OCI-LY7 (cell line): ENCODE measurements around the gene RGS19.
"Not testable (repeated sequence)": the region's sequence is repeated elsewhere in the genome, so short reads cannot be mapped to it uniquely, and the experiment has no call there.

Experiments used
- EZH2phosphoT487 ChIP-seq: fragments of 200-600 bp; sonication (generic); IDR thresholded peaks from 2 replicates; pipeline ENCODE4 v1.6.1; 2018; ENCODE audit warnings: low read depth, borderline replicate concordance, mild to moderate bottlenecking, mixed run types, antibody characterized with exemption, low read length, moderate library complexity, mixed read lengths
- TF ChIP-seq, protein P1 (sequence below): fragments of 200-600 bp; sonication (generic); conservative IDR thresholded peaks from 2 replicates; pipeline ENCODE4 v1.5.1; 2014; ENCODE audit warnings: mild to moderate bottlenecking, antibody characterized with exemption, low read length, moderate library complexity, mixed read lengths

DNA sequence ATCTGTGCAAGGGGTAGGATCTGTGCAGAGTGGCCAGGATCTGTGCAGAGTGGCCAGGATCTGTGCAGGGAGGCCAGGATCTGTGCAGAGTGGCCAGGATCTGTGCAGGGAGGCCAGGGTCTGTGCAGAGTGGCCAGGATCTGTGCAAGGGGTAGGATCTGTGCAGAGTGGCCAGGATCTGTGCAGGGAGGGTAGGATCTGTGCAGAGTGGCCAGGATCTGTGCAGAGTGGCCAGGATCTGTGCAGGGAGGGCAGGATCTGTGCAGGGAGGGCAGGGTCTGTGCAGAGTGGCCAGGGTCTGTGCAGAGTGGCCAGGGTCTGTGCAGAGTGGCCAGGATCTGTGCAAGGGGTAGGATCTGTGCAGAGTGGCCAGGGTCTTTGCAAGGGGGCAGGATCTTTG is 9.3 kb upstream of the RGS19 start:
- TF ChIP-seq, protein P1, sequence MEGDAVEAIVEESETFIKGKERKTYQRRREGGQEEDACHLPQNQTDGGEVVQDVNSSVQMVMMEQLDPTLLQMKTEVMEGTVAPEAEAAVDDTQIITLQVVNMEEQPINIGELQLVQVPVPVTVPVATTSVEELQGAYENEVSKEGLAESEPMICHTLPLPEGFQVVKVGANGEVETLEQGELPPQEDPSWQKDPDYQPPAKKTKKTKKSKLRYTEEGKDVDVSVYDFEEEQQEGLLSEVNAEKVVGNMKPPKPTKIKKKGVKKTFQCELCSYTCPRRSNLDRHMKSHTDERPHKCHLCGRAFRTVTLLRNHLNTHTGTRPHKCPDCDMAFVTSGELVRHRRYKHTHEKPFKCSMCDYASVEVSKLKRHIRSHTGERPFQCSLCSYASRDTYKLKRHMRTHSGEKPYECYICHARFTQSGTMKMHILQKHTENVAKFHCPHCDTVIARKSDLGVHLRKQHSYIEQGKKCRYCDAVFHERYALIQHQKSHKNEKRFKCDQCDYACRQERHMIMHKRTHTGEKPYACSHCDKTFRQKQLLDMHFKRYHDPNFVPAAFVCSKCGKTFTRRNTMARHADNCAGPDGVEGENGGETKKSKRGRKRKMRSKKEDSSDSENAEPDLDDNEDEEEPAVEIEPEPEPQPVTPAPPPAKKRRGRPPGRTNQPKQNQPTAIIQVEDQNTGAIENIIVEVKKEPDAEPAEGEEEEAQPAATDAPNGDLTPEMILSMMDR: not testable (repeated sequence)
- TF ChIP-seq EZH2phosphoT487: not testable (repeated sequence)
